ENCODE results near the gene JMJD8. TPM values are rescaled to one million over a fixed set of nuclear protein-coding genes. Genes with fewer than 3 reads are reported as not detected.

JMJD8 gene
- total RNA-seq, 1 experiment from 2014 or later: 121 TPM

- TF ChIP-seq CTCF (IDR thresholded peaks at IDR 0.05 in 2 of 3, conservative IDR thresholded peaks at IDR 0.05 in 1 of 3; ENCODE audit: borderline replicate concordance in 1 of 3, insufficient read depth in 1 of 3, low read depth in 2 of 3, low read length in 2 of 3) (no peak), JUND (IDR thresholded peaks at IDR 0.05) (no peak), EGR1 (IDR thresholded peaks at IDR 0.05; ENCODE audit: low read depth) (no peak), SRF (IDR thresholded peaks at IDR 0.05; ENCODE audit: low read depth) (no peak), SP1 (IDR thresholded peaks at IDR 0.05; ENCODE audit: low read depth) (no peak), EZH2 (IDR thresholded peaks at IDR 0.05) (no peak), RAD21 (IDR thresholded peaks at IDR 0.05; ENCODE audit: low read depth) (no peak)
Measured at GRCh38 chr16:684071-684794, at the start of gene JMJD8 (continued).

GRCh38 chr16:733382-734207, 49.5 kb upstream of the JMJD8 start:
- H2AFZ ChIP-seq (ENCODE audit: low read depth, low read length, poor library complexity, severe bottlenecking): no peak overlapping the region
- no peaks in the 10 kb centered on the region for H3K9me3 ChIP-seq (ENCODE audit: control insufficient read depth in 1 of 2, insufficient read depth in 1 of 2, low read depth in 1 of 2, low read length in 2 of 2)
- no peaks in the 10 kb centered on the region for H3K9me2 ChIP-seq (ENCODE audit: insufficient read depth)
- no peak overlapping the region for H3K4me3 ChIP-seq (replicated peaks in 1 of 2; ENCODE audit: low read depth in 1 of 2, low read length in 2 of 2)
- ATAC-seq (no peak), DNase-seq (ENCODE audit: low read depth, low spot score) (no peak)
- no peaks in the 10 kb centered on the region for H3K27me3 ChIP-seq (ENCODE audit: insufficient read depth, low read length)
- peaks cover 6 to 18% of the 10 kb centered on the region in 2 experiments for H3K36me3 ChIP-seq (ENCODE audit: control insufficient read depth in 1 of 2, insufficient read depth in 2 of 2, low read length in 2 of 2)
- H3K9ac ChIP-seq (ENCODE audit: low read length): no peak overlapping the region
- ChIA-PET RAD21 (ENCODE audit: low non-redundant PET in 1 of 2, low total read pairs in 2 of 2, uncharacterized antibody in 2 of 2, unreplicated experiment in 2 of 2) (no interaction called here), POLR2A (no interaction called here), CTCF (no interaction called here)
- peak overlapping the region; percentile 26; the same call in 1 of the 2 replicates for H3K27ac ChIP-seq (ENCODE audit: low read depth, low read length)
- H3K4me2 ChIP-seq (ENCODE audit: low read length): no peak overlapping the region
- peaks cover 0 to 10% of the 10 kb centered on the region in 2 experiments; a peak in 3 of 4 replicates for H3K4me1 ChIP-seq (ENCODE audit: control insufficient read depth in 1 of 2, insufficient read depth in 2 of 2, low read length in 2 of 2)
- no peaks in the 10 kb centered on the region for H4K20me1 ChIP-seq (ENCODE audit: insufficient read depth)
- BruUV-seq (replicated peaks): no TSS peak
- intact Hi-C loops (cut with micrococcal nuclease): no loop called here
- H3K79me2 ChIP-seq (ENCODE audit: insufficient read depth, low read length): peaks cover 13% of the 10 kb centered on the region; the same call in 1 of the 2 replicates
- no peak for TF ChIP-seq ATF3 (IDR thresholded peaks at IDR 0.05)
- TF ChIP-seq ZFX (IDR thresholded peaks at IDR 0.05): no peak
- TF ChIP-seq CTCF (IDR thresholded peaks at IDR 0.05 in 2 of 3, conservative IDR thresholded peaks at IDR 0.05 in 1 of 3; ENCODE audit: borderline replicate concordance in 1 of 3, insufficient read depth in 1 of 3, low read depth in 2 of 3, low read length in 2 of 3): peak in 2 of 3 experiments; percentile 40 to 48; a peak in 4 of 6 replicates
- no peak for TF ChIP-seq EZH2 (IDR thresholded peaks at IDR 0.05)

Measured in HCT116 (cell line).